Measurements from ENCODE around the gene SOSTDC1.

Gene SOSTDC1

GRCh38 chr7:16417906-16418305, 47.6 kb downstream of the SOSTDC1 start:
- DNase-seq, result no peak

- no peak for DNase-seq
Measured at GRCh38 chr7:16416289-16417282, 49.0 kb downstream of the SOSTDC1 start.

- no peak for DNase-seq
Measured at GRCh38 chr7:16412274-16413254, 53.0 kb downstream of the SOSTDC1 start.

All from NCI-H2227 treated with DMSO at 0.1 percent for 48 hours (cell line).